Astrocyte (in vitro differentiated cells and primary cell): Measurements from ENCODE around the gene CRYM. TPM values are rescaled to one million over a fixed set of nuclear protein-coding genes. Genes with fewer than 3 reads are reported as not detected.

ENCODE experiments used
- DNase-seq: peaks from one replicate; pipeline ENCODE4 v3.0.0-alpha.2; 2010; ENCODE audit warnings: low read depth
- FAIRE-seq: peaks from 2 replicates; lab custom pipeline; 2011; peaks lifted over from hg19 to GRCh38; lab: Jason Lieb, UNC
- H2AFZ ChIP-seq: 2 replicates; pipeline ENCODE4 v1.6.0; 2012; ENCODE audit warnings: low read depth, low read length, inconsistent platforms
- H3K27ac ChIP-seq: 2 replicates; pipeline ENCODE4 v1.5.1; 2011; ENCODE audit warnings: low read depth, low read length, inconsistent platforms
- H3K27me3 ChIP-seq: 2 replicates; pipeline ENCODE4 v1.6.0; 2011; ENCODE audit warnings: low read length, inconsistent platforms; ENCODE audit not compliant: insufficient read depth
- H3K36me3 ChIP-seq: 2 replicates; pipeline ENCODE4 v1.5.1; 2011; ENCODE audit warnings: low read length, inconsistent platforms; ENCODE audit not compliant: insufficient read depth
- H3K4me1 ChIP-seq: 2 replicates; pipeline ENCODE4 v1.5.1; 2011; ENCODE audit warnings: low read length, inconsistent platforms; ENCODE audit not compliant: insufficient read depth
- H3K4me2 ChIP-seq: 2 replicates; pipeline ENCODE4 v1.6.0; 2012; ENCODE audit warnings: low read length, inconsistent platforms
- H3K4me3 ChIP-seq: 2 replicates; pipeline ENCODE4 v1.5.1; 2011; ENCODE audit warnings: low read depth, mild to moderate bottlenecking, low read length, inconsistent platforms; ENCODE audit not compliant: insufficient read depth
- H3K79me2 ChIP-seq: 2 replicates; pipeline ENCODE4 v1.6.0; 2012; ENCODE audit warnings: mild to moderate bottlenecking, low read length, inconsistent platforms; ENCODE audit not compliant: insufficient read depth
- H3K9ac ChIP-seq: 2 replicates; pipeline ENCODE4 v1.6.0; 2012; ENCODE audit warnings: mild to moderate bottlenecking, low read length, inconsistent platforms
- H3K9me3 ChIP-seq: 2 replicates; pipeline ENCODE4 v1.5.1; 2012; ENCODE audit warnings: low read depth, mild to moderate bottlenecking, low read length, inconsistent platforms; ENCODE audit not compliant: insufficient read depth
- H4K20me1 ChIP-seq: 2 replicates; pipeline ENCODE4 v1.6.0; 2012; ENCODE audit warnings: low read length, inconsistent platforms; ENCODE audit not compliant: insufficient read depth
- H3K27ac Mint-ChIP-seq: one replicate; pipeline ENCODE4 v1.8.0; 2021; ENCODE audit warnings: mild to moderate bottlenecking, mixed read lengths; ENCODE audit not compliant: unreplicated experiment
- H3K27me3 Mint-ChIP-seq: one replicate; pipeline ENCODE4 v1.8.0; 2021; ENCODE audit warnings: low read depth, mixed read lengths; ENCODE audit not compliant: unreplicated experiment
- H3K36me3 Mint-ChIP-seq: one replicate; pipeline ENCODE4 v1.8.0; 2021; ENCODE audit warnings: low read depth, mixed read lengths; ENCODE audit not compliant: unreplicated experiment
- H3K4me1 Mint-ChIP-seq: one replicate; pipeline ENCODE4 v1.8.0; 2021; ENCODE audit warnings: low read depth, mixed read lengths; ENCODE audit not compliant: unreplicated experiment
- H3K4me3 Mint-ChIP-seq: one replicate; pipeline ENCODE4 v1.8.0; 2021; ENCODE audit warnings: mild to moderate bottlenecking, moderate library complexity, mixed read lengths; ENCODE audit not compliant: unreplicated experiment
- H3K9me3 Mint-ChIP-seq: one replicate; pipeline ENCODE4 v1.8.0; 2021; ENCODE audit warnings: mild to moderate bottlenecking, mixed read lengths; ENCODE audit not compliant: unreplicated experiment
- EZH2 ChIP-seq: IDR thresholded peaks from 2 replicates; pipeline ENCODE4 v1.6.1; 2012; ENCODE audit warnings: mild to moderate bottlenecking, low read length, inconsistent platforms; ENCODE audit not compliant: insufficient read depth
- total RNA-seq: library from RNA; stranded (reverse); gene quantifications from 2 replicates; pipeline ENCODE4 v1.2.1, GENCODE V29; 2021
- TF ChIP-seq, protein P1 (sequence below): IDR thresholded peaks from 2 replicates; pipeline ENCODE4 v1.5.1; 2011; ENCODE audit warnings: low read depth, mild to moderate bottlenecking, inconsistent platforms, low read length, moderate library complexity; ENCODE audit not compliant: insufficient read depth

CRYM gene
- total RNA-seq, 1 donor from 2014 or later = 0.50 TPM

DNA sequence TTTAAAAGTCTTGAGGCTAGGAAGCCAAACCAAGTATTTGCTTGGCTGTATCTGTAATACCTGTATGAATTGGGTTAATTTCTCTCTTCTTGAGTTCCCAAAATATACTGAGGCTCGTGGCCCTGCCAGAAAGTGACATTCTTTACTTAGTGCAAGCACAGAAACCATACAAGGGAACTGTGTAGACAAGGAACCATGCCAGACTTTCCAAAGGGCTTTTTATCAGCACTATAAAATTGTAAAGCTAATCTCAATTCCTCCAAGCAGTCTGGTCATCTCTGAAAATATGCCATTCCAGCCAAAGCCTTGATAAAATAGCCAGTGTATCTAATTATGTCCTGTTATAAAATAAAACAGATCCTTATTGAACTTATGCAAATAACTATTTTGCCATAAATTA, 7.2 kb upstream of the CRYM start:
- no peak overlapping the region for H3K4me2 ChIP-seq
- no peaks in the 10 kb centered on the region for H3K9me3 ChIP-seq
- no peaks in the 10 kb centered on the region for H3K4me1 Mint-ChIP-seq
- H3K79me2 ChIP-seq = no peaks in the 10 kb centered on the region
- H3K9me3 Mint-ChIP-seq = peaks cover 4% of the 10 kb centered on the region
- H3K9ac ChIP-seq = no peak overlapping the region
- H2AFZ ChIP-seq = no peak overlapping the region
- no peaks in the 10 kb centered on the region for H4K20me1 ChIP-seq
- peaks cover 20% of the 10 kb centered on the region for H3K27me3 Mint-ChIP-seq
- no peaks in the 10 kb centered on the region for H3K36me3 ChIP-seq
- peaks cover 2% of the 10 kb centered on the region for H3K4me1 ChIP-seq
- H3K27ac ChIP-seq = no peak overlapping the region
- FAIRE-seq = no peak
- H3K36me3 Mint-ChIP-seq = no peaks in the 10 kb centered on the region
- no peak for DNase-seq
- TF ChIP-seq, protein P1, sequence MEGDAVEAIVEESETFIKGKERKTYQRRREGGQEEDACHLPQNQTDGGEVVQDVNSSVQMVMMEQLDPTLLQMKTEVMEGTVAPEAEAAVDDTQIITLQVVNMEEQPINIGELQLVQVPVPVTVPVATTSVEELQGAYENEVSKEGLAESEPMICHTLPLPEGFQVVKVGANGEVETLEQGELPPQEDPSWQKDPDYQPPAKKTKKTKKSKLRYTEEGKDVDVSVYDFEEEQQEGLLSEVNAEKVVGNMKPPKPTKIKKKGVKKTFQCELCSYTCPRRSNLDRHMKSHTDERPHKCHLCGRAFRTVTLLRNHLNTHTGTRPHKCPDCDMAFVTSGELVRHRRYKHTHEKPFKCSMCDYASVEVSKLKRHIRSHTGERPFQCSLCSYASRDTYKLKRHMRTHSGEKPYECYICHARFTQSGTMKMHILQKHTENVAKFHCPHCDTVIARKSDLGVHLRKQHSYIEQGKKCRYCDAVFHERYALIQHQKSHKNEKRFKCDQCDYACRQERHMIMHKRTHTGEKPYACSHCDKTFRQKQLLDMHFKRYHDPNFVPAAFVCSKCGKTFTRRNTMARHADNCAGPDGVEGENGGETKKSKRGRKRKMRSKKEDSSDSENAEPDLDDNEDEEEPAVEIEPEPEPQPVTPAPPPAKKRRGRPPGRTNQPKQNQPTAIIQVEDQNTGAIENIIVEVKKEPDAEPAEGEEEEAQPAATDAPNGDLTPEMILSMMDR = no peak
- TF ChIP-seq EZH2 = no peak
- no peak overlapping the region for H3K27ac Mint-ChIP-seq
- no peak overlapping the region for H3K4me3 ChIP-seq
- H3K4me3 Mint-ChIP-seq = no peak overlapping the region
- peaks cover 33% of the 10 kb centered on the region for H3K27me3 ChIP-seq

DNA sequence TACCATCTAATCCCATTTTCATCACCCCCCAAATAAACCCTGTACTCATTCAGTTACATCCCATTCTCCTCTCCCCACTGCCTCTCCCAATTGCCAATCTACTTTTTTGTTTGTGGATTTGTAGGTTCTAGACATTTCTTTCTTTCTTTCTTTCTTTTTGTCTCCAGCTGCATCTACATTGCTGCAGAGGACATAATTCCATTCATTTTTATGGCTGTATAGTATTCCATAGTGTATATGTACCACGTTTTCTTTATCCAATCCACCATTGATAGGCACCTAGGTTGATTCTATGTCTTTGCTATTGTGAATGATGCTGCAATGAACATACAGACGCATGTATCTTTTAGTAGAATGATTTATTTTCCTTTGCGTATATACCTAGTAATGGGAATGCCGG, 6.3 kb upstream of the CRYM start:
- no peaks in the 10 kb centered on the region for H4K20me1 ChIP-seq
- FAIRE-seq = no peak
- no peak overlapping the region for H3K9ac ChIP-seq
- H3K4me2 ChIP-seq = peak overlapping the region; percentile 84
- no peak overlapping the region for H3K4me3 ChIP-seq
- no peaks in the 10 kb centered on the region for H3K36me3 Mint-ChIP-seq
- peaks cover 4% of the 10 kb centered on the region for H3K9me3 Mint-ChIP-seq
- H3K27me3 Mint-ChIP-seq = peaks cover 22% of the 10 kb centered on the region
- no peaks in the 10 kb centered on the region for H3K4me1 Mint-ChIP-seq
- no peak for TF ChIP-seq EZH2
- TF ChIP-seq, protein P1 = no peak
- H3K36me3 ChIP-seq = no peaks in the 10 kb centered on the region
- DNase-seq = no peak
- H3K4me3 Mint-ChIP-seq = peak overlapping the region; percentile 81
- no peak overlapping the region for H3K27ac ChIP-seq
- H3K27ac Mint-ChIP-seq = no peak overlapping the region
- H3K4me1 ChIP-seq = peaks cover 2% of the 10 kb centered on the region
- no peak overlapping the region for H2AFZ ChIP-seq
- no peaks in the 10 kb centered on the region for H3K79me2 ChIP-seq
- H3K27me3 ChIP-seq = peaks cover 36% of the 10 kb centered on the region
- no peaks in the 10 kb centered on the region for H3K9me3 ChIP-seq

DNA sequence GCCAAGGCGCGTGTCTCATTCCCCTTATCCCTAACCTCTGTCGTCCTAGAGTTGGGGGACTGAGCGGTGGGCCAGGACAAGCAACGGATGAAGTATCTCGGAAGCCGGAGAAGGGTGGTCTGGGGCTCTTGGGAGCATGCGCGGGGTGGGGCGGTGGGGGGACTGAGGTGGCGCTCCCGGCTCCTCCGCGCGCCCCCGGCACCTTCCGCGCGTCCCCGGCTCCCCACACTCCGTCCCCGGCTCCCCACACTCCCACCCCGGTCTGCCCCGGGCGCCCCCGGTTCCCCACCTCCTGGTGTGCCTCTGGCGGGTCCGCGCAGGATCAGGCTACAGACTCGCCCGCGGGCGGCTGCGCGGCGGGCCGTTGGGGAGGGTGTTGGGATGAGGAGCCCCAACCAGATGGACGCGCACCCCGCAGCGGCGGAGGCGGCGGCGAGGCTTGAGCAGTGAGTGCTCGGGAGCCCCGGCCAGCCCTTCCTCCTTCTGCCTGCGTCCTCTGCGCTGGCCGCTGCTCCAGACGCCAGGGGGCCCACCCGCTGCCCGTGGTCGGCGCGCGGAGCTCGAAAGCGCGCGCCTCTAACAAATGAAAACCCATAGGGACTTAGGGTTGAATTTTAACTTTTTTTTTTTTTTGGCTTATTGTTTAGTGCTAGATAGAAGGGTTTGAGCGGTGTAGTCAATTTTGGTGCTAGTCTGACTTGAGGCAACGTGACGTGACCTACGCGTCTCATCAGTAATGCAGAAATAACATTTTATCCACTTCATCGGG, 5.6 kb upstream of the CRYM start:
- Histone ChIP-seq H3K9ac (no peak overlapping the region), H3K36me3 (no peaks in the 10 kb centered on the region), H3K27me3 (peaks cover 43% of the 10 kb centered on the region), H3K9me3 (no peaks in the 10 kb centered on the region), H3K4me2 (peak overlapping the region; percentile 84), H4K20me1 (no peaks in the 10 kb centered on the region), H3K4me1 (peaks cover 2% of the 10 kb centered on the region), H3K4me3 (peak overlapping the region; percentile 53), H2AFZ (peak overlapping the region; percentile 45), H3K27ac (no peak overlapping the region), H3K79me2 (no peaks in the 10 kb centered on the region)
- DNase-seq (peak; percentile 35), FAIRE-seq (no peak)
- peak overlapping the region; percentile 81 for H3K4me3 Mint-ChIP-seq
- H3K9me3 Mint-ChIP-seq = peaks cover 4% of the 10 kb centered on the region
- no peaks in the 10 kb centered on the region for H3K36me3 Mint-ChIP-seq
- no peaks in the 10 kb centered on the region for H3K4me1 Mint-ChIP-seq
- peak; percentile 27 for TF ChIP-seq EZH2
- TF ChIP-seq, protein P1 = no peak
- H3K27ac Mint-ChIP-seq = no peak overlapping the region
- peaks cover 28% of the 10 kb centered on the region for H3K27me3 Mint-ChIP-seq
